ENCODE data around the gene OXA1L. TPM values are rescaled to one million over a fixed set of nuclear protein-coding genes. Genes with fewer than 3 reads are reported as not detected.

OXA1L gene
- total and polyA plus RNA-seq, 2 of the 13 experiments (the other 11 are each of a cell fraction or from before 2014, with no cell fraction given), result 230 to 589 TPM

- TF ChIP-seq ZBTB40 (IDR thresholded peaks at IDR 0.05) (no peak), ZBTB40 (CRISPR knock-in tag; IDR thresholded peaks at IDR 0.05) (0 out of 2 replicates have a peak, but pooled peaks have one; percentile 24), ZNF678 (CRISPR knock-in tag; IDR thresholded peaks at IDR 0.05) (no peak), MAFK (conservative IDR thresholded peaks at IDR 0.05 in 1 of 2, IDR thresholded peaks at IDR 0.05 in 1 of 2; ENCODE audit: low read length in 2 of 2) (peak; percentile 22 to 46; a peak in 1 of 4 replicates), HOMEZ (CRISPR knock-in tag; IDR thresholded peaks at IDR 0.05; ENCODE audit: low read depth) (0 out of 2 replicates have a peak, but pooled peaks have one; percentile 21), ELF3 (CRISPR knock-in tag; IDR thresholded peaks at IDR 0.05) (0 out of 2 replicates have a peak, but pooled peaks have one; percentile 31), ZNF724P (CRISPR knock-in tag; IDR thresholded peaks at IDR 0.05; ENCODE audit: borderline replicate concordance) (0 out of 2 replicates have a peak, but pooled peaks have one; percentile 42), DDIT3 (CRISPR knock-in tag; IDR thresholded peaks at IDR 0.05) (no peak), ZNF670 (CRISPR knock-in tag; IDR thresholded peaks at IDR 0.05; ENCODE audit: borderline replicate concordance) (0 out of 2 replicates have a peak, but pooled peaks have one; percentile 34), PTBP1 (IDR thresholded peaks at IDR 0.05; ENCODE audit: low read depth, low read length, poor library complexity, severe bottlenecking) (no peak), MIXL1 (CRISPR knock-in tag; IDR thresholded peaks at IDR 0.05) (0 out of 2 replicates have a peak, but pooled peaks have one; percentile 71), RXRA (CRISPR knock-in tag; IDR thresholded peaks at IDR 0.05) (peak; percentile 48; the same call in 1 of the 2 replicates), TFE3 (CRISPR knock-in tag; IDR thresholded peaks at IDR 0.05) (0 out of 2 replicates have a peak, but pooled peaks have one; percentile 20), ERF (CRISPR knock-in tag; IDR thresholded peaks at IDR 0.05) (peak; percentile 46; the same call in 1 of the 2 replicates), ZNF577 (CRISPR knock-in tag; IDR thresholded peaks at IDR 0.05; ENCODE audit: borderline replicate concordance, low read depth) (no peak), MTERF4 (CRISPR knock-in tag; IDR thresholded peaks at IDR 0.05) (peak; percentile 57; the same call in 1 of the 2 replicates)
These were observed 29.7 kb downstream of the OXA1L start (continued) for GRCh38 chr14:22796087-22796707.

Data from HepG2 (cell line).